ENCODE measurements around the gene PPP4R3A.
A peak's percentile ranks its signal among the peaks of the same experiment; 100 is the strongest.
"Not testable (repeated sequence)": the region's sequence is repeated elsewhere in the genome, so short reads cannot be mapped to it uniquely, and the experiment has no call there.

The PPP4R3A gene

GRCh38 chr14:91503000-91503504 is 7.1 kb downstream of the PPP4R3A start:
- DNase-seq (ENCODE audit: low spot score), result no peak

GRCh38 chr14:91501951-91502930 is 7.9 kb downstream of the PPP4R3A start:
- no peak for DNase-seq (ENCODE audit: low spot score)

GRCh38 chr14:91501348-91501747 is 8.8 kb downstream of the PPP4R3A start:
- DNase-seq (ENCODE audit: low spot score), result no peak

GRCh38 chr14:91496790-91497189 is 13.3 kb downstream of the PPP4R3A start:
- DNase-seq (ENCODE audit: low spot score), result peak; percentile 44

- not testable (repeated sequence) for DNase-seq (ENCODE audit: low spot score)
These were observed 15.6 kb downstream of the PPP4R3A start for GRCh38 chr14:91494392-91495065.

- no peak for DNase-seq (ENCODE audit: low spot score)
These were observed 16.9 kb downstream of the PPP4R3A start for GRCh38 chr14:91493169-91493568.

GRCh38 chr14:91484744-91485143 is 25.4 kb downstream of the PPP4R3A start:
- no peak for DNase-seq (ENCODE audit: low spot score)

- peak; percentile 60 for DNase-seq (ENCODE audit: low spot score)
These were observed 25.9 kb downstream of the PPP4R3A start for GRCh38 chr14:91484186-91484585.

- DNase-seq (ENCODE audit: low spot score), result no peak
These were observed 27.7 kb downstream of the PPP4R3A start for GRCh38 chr14:91482263-91483013.

GRCh38 chr14:91477388-91477787 is 32.7 kb downstream of the PPP4R3A start:
- no peak for DNase-seq (ENCODE audit: low spot score)

- DNase-seq (ENCODE audit: low spot score), result no peak
These were observed 37.1 kb downstream of the PPP4R3A start for GRCh38 chr14:91473046-91473445.

- DNase-seq (ENCODE audit: low spot score), result no peak
These were observed 39.9 kb downstream of the PPP4R3A start for GRCh38 chr14:91470216-91470615.

GRCh38 chr14:91466192-91466591 is 43.9 kb downstream of the PPP4R3A start:
- no peak for DNase-seq (ENCODE audit: low spot score)

GRCh38 chr14:91464615-91465205 is 45.4 kb downstream of the PPP4R3A start:
- no peak for DNase-seq (ENCODE audit: low spot score)

- DNase-seq (ENCODE audit: low spot score), result no peak
These were observed 51.5 kb downstream of the PPP4R3A start for GRCh38 chr14:91458612-91459011.

GRCh38 chr14:91456283-91456682 is 53.8 kb downstream of the PPP4R3A start:
- DNase-seq (ENCODE audit: low spot score), result no peak

- no peak for DNase-seq (ENCODE audit: low spot score)
These were observed 55.5 kb downstream of the PPP4R3A start for GRCh38 chr14:91454580-91454979.

- DNase-seq (ENCODE audit: low spot score), result no peak
These were observed 56.0 kb downstream of the PPP4R3A start for GRCh38 chr14:91454155-91454554.

GRCh38 chr14:91453744-91454143 is 56.4 kb downstream of the PPP4R3A start:
- DNase-seq (ENCODE audit: low spot score), result no peak

GRCh38 chr14:91444335-91445020 is 65.6 kb downstream of the PPP4R3A start:
- no peak for DNase-seq (ENCODE audit: low spot score)

- DNase-seq (ENCODE audit: low spot score), result no peak
These were observed 70.8 kb downstream of the PPP4R3A start for GRCh38 chr14:91439345-91439744.
